ENCODE data around the gene MCC. TPM values are rescaled to one million over a fixed set of nuclear protein-coding genes. Genes with fewer than 3 reads are reported as not detected.

MCC gene
- total RNA-seq, 1 donor from 2014 or later: 46.1 TPM

GRCh38 chr5:113038714-113039113 lies 449.5 kb downstream of the MCC start:
- H3K36me3 Mint-ChIP-seq (ENCODE audit: unreplicated experiment): peaks cover 16% of the 10 kb centered on the region
- peak; percentile 45 for DNase-seq
- H3K4me1 Mint-ChIP-seq (ENCODE audit: low read depth, unreplicated experiment): peaks cover 44% of the 10 kb centered on the region
- H3K9me3 Mint-ChIP-seq (ENCODE audit: unreplicated experiment): peaks cover 17% of the 10 kb centered on the region
- H3K27me3 Mint-ChIP-seq (ENCODE audit: unreplicated experiment): peaks cover 9% of the 10 kb centered on the region
- peak overlapping the region; percentile 77 for H3K27ac Mint-ChIP-seq (ENCODE audit: unreplicated experiment)
- no peak overlapping the region for H3K4me3 Mint-ChIP-seq (ENCODE audit: unreplicated experiment)
- no peak for TF ChIP-seq CTCF (IDR thresholded peaks at IDR 0.05; ENCODE audit: partially characterized antibody, unreplicated experiment)

GRCh38 chr5:113038136-113038535 lies 450.1 kb downstream of the MCC start:
- Mint-ChIP-seq H3K9me3 (ENCODE audit: unreplicated experiment) (peaks cover 17% of the 10 kb centered on the region), H3K27ac (ENCODE audit: unreplicated experiment) (peak overlapping the region; percentile 77)
- no peak for TF ChIP-seq CTCF (IDR thresholded peaks at IDR 0.05; ENCODE audit: partially characterized antibody, unreplicated experiment)

DNA sequence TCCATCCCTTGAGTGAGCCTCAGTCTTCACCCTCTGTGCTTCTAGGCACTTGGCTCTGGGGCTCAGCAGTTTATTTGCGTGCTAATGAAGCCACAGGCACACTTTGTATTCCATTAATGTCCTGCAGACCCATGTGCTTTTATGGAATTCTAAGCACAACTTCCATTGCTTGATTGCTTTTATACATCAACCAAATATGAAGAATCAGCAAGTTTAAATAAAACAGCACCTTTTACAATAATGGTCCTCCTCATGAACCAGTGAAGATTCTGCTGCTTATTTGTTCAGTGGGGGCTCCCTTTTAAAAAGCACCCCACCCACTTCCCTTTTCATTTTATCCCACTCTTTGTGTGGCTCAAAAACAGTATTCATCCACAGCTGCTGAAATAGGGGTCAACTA lies 451.4 kb downstream of the MCC start:
- H3K36me3 Mint-ChIP-seq (ENCODE audit: unreplicated experiment): peaks cover 16% of the 10 kb centered on the region

More at GRCh38 chr5:113038136-113038535, 450.1 kb downstream of the MCC start:
- no peak for DNase-seq
- peaks cover 9% of the 10 kb centered on the region for H3K27me3 Mint-ChIP-seq (ENCODE audit: unreplicated experiment)
- H3K36me3 Mint-ChIP-seq (ENCODE audit: unreplicated experiment): peaks cover 16% of the 10 kb centered on the region
- H3K4me3 Mint-ChIP-seq (ENCODE audit: unreplicated experiment): peak overlapping the region; percentile 41
- peaks cover 42% of the 10 kb centered on the region for H3K4me1 Mint-ChIP-seq (ENCODE audit: low read depth, unreplicated experiment)

GRCh38 chr5:113036321-113036720 lies 451.9 kb downstream of the MCC start:
- peaks cover 5% of the 10 kb centered on the region for H3K27me3 Mint-ChIP-seq (ENCODE audit: unreplicated experiment)
- no peak overlapping the region for H3K4me3 Mint-ChIP-seq (ENCODE audit: unreplicated experiment)
- H3K4me1 Mint-ChIP-seq (ENCODE audit: low read depth, unreplicated experiment): peaks cover 35% of the 10 kb centered on the region
- peaks cover 17% of the 10 kb centered on the region for H3K9me3 Mint-ChIP-seq (ENCODE audit: unreplicated experiment)
- peaks cover 16% of the 10 kb centered on the region for H3K36me3 Mint-ChIP-seq (ENCODE audit: unreplicated experiment)
- DNase-seq: no peak
- no peak for TF ChIP-seq CTCF (IDR thresholded peaks at IDR 0.05; ENCODE audit: partially characterized antibody, unreplicated experiment)
- H3K27ac Mint-ChIP-seq (ENCODE audit: unreplicated experiment): no peak overlapping the region

More for the DNA sequence above, 451.4 kb downstream of the MCC start:
- Mint-ChIP-seq H3K9me3 (ENCODE audit: unreplicated experiment) (peaks cover 17% of the 10 kb centered on the region), H3K27me3 (ENCODE audit: unreplicated experiment) (peaks cover 5% of the 10 kb centered on the region), H3K4me1 (ENCODE audit: low read depth, unreplicated experiment) (peaks cover 37% of the 10 kb centered on the region), H3K4me3 (ENCODE audit: unreplicated experiment) (no peak overlapping the region), H3K27ac (ENCODE audit: unreplicated experiment) (no peak overlapping the region)
- TF ChIP-seq CTCF (IDR thresholded peaks at IDR 0.05; ENCODE audit: partially characterized antibody, unreplicated experiment): no peak
- DNase-seq: no peak

- peaks cover 16% of the 10 kb centered on the region for H3K36me3 Mint-ChIP-seq (ENCODE audit: unreplicated experiment)
- peaks cover 17% of the 10 kb centered on the region for H3K9me3 Mint-ChIP-seq (ENCODE audit: unreplicated experiment)
- H3K27me3 Mint-ChIP-seq (ENCODE audit: unreplicated experiment): peaks cover 11% of the 10 kb centered on the region
- H3K27ac Mint-ChIP-seq (ENCODE audit: unreplicated experiment): no peak overlapping the region
- no peak for TF ChIP-seq CTCF (IDR thresholded peaks at IDR 0.05; ENCODE audit: partially characterized antibody, unreplicated experiment)
- H3K4me1 Mint-ChIP-seq (ENCODE audit: low read depth, unreplicated experiment): peaks cover 29% of the 10 kb centered on the region
- peak overlapping the region; percentile 26 for H3K4me3 Mint-ChIP-seq (ENCODE audit: unreplicated experiment)
- DNase-seq: no peak
Measured at GRCh38 chr5:113035096-113035495, 453.2 kb downstream of the MCC start.
